T-helper 22 cell (primary cell): ENCODE results near the gene BTN3A1.

ENCODE experiments used
- DNase-seq: peaks from one replicate; pipeline ENCODE4 v3.0.0-alpha.2; 2020; ENCODE audit warnings: low read depth

BTN3A1 gene

DNA sequence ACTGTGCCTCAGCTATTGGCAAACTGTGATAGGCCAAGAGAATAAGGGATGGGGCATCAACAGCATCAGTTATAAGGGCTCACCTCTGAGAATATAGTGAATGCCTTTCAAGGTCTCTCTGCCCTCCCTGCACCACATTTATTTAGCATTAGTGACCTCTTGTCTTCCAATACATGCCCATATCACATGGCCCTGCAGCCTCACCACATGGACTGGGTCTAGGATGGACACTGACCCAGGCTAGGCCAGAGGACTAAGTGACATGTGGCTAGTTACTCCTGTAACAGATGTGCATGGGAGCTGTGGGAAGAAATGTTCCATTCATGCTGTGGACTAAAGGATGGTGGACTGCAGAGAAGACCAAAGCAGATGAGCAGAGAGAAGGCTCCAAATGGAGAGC is 22.3 kb upstream of the BTN3A1 start:
- no peak for DNase-seq

DNA sequence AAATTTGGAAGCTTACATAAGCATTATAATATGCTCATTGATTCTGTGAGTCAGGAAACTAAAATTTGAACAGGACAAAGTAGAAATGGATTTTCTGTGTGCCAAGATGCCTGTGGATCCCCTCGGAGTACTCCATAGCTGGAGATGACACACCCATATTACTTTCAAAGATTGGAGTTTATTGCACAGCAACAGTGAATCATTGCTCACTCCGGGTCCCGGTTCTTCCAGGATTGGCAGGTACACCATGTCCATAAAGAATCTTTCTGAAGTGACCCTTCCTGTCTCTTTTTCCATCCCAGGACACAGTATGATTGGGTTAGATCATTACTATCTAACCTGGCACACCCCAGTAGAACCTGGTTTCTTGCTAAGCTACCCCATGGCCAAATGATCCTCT is 21.8 kb upstream of the BTN3A1 start:
- DNase-seq = no peak

DNA sequence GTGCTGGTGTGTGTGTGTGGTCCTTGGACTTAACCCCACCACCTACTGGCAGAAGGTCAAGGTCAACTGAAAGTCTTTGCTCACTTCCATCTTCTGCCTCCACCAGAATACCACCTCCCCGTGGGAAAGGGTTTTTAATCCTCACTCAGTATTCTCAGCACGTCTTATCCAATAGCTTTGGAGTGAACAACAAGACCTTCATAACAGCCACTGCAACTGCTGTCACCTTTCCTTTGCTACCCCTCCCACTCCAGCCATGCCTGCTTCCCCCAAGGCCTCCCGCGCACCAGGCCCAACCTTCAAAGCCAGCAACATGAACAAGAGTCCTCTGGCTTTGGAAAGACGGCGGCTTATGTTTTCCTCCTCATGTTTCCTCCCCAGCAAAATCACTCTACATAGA is 20.0 kb upstream of the BTN3A1 start:
- DNase-seq = no peak

DNA sequence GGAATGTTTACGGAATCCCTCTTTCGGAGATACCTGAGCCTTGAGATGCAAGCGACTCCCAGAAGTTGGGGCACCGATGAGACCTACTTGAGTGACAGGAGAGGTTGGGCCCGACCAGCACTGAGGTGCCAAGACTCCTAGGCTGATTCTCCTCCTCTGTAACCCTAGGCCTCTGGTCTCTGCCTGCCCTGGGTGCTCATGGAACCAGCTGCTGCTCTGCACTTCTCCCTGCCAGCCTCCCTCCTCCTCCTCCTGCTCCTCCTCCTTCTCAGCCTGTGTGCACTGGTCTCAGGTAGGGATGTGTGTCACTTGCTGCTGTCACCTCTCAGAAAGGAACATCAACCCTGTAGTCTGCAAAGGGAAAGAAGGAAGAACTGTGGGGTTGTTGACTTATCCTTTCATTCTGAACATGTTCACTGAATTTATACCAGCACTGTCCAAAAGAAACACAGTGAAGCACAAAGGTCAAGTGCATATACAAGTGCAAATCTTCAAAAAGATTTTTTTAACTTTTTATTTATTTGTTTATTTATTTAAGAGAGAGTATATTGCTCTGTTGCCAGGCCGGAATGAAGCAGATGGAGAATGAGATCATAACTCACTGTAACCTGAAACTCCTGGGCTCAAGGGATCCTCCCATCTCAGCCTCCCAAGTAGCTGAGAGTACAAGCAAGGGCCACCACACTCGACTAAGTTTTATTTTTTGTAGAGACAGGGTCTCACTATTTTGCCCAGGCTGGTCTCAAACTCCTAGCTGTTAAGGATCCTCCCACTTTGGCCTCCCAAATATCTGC is 18.3 kb upstream of the BTN3A1 start:
- DNase-seq = no peak

DNA sequence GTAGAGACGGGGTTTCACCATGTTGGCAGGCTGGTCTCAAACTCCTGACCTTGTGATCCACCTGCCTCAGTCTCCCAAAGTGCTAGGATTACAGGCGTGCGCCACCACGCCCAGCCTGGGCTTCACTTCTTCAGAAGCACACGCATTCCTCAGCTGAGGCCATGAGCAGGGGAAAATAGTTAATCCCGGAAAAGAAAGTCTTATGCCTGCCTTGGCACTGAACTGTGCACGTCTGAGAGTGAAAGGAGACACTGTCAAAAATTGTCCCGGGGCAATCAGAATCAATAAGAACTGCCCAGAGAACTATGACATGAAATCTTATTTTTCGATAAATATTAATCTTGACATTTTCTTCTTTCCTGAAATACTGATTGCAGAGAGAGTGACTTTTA is 16.3 kb upstream of the BTN3A1 start:
- DNase-seq = no peak

DNA sequence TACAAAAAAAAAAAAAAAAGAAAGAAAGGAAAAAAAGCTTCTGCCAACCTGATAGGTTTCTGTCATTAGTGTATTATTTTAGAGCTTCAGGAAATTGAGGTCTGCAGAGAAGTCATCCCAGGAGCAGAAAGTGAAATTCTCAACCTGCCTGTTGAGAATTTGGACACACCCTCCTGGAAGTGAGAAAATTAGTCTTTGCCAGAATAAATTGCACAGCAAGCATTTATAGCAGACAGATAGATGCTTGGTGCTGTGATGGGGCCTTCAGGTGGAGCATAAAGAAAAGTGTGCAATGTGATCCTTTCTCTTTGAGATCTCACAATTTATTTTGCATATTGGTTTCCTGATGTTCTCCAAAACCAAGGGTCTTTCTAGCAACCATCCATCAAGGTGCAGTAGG is 14.5 kb upstream of the BTN3A1 start:
- DNase-seq = no peak

DNA sequence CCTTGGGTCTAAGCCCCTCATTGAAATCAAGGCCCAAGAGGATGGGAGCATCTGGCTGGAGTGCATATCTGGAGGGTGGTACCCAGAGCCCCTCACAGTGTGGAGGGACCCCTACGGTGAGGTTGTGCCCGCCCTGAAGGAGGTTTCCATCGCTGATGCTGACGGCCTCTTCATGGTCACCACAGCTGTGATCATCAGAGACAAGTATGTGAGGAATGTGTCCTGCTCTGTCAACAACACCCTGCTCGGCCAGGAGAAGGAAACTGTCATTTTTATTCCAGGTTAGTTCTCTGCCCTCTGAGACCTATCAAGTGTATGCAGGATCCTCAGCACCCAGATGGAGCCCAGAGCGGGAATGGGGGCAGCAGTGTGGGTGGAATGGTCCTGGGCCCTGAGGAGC is 14.1 kb upstream of the BTN3A1 start:
- DNase-seq = no peak

DNA sequence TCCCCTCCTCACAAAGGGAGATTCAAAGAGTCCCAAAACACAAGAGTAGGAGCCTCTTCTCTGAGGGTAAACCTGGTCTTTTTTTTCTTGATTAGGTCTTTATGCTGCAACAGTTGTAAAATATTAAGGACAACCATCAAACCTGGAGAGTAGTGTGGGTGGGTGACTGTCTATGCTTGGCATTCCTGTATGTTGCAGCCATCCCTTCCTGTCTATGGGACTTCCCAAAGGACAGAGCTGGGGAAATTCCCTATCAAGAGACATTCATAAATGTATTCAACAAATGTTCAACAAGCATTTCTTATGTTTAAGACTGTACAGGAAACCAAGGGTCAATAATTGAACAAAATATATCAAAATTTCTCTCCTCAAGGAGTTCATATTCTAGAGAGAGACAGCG is 13.6 kb upstream of the BTN3A1 start:
- no peak for DNase-seq

DNA sequence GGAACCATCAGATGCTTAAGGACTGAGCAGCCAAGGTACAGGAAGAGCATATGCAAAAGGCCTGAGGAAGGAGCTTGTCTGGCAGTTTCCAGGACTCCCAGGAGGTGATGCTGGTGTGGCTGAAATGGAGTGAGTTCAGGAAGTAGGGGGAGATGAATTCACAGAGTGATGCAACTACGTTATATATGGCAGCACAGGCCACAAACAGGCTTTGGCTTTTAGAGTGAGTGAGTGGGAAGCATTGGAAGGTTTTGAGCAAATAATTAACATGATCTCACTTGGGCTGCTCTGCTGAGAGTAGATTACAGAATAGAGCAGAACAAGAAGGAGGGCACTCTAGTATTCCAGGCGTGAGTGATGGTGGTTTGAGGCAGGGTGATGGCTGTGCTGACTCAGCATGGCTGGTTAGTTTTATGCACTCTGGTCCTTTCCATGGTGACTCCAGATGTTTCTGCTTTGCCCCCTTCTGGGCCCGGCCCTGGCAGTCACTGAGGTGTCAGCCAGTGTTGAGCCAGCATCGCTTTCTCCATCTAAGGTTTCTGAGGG is 12.7 kb upstream of the BTN3A1 start:
- no peak for DNase-seq

DNA sequence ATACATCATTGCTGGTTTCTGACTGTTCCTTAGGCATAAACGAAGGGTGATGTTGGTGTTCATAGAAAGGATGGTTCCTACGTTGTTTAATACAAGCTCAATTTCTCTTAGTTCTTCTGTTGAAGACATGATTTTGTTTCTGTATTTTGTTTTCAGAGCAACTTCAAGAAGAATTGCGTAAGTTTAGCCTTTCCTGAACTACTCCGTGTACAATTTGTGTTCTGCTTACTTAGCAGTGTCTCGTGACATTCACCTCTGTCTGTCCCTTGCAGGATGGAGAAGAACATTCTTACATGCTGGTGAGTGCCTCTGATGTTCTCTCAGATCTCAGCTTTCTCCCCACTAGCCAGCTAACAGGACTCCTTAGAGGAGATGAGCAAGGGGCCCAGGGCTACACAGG is 11.5 kb upstream of the BTN3A1 start:
- DNase-seq = no peak

DNA sequence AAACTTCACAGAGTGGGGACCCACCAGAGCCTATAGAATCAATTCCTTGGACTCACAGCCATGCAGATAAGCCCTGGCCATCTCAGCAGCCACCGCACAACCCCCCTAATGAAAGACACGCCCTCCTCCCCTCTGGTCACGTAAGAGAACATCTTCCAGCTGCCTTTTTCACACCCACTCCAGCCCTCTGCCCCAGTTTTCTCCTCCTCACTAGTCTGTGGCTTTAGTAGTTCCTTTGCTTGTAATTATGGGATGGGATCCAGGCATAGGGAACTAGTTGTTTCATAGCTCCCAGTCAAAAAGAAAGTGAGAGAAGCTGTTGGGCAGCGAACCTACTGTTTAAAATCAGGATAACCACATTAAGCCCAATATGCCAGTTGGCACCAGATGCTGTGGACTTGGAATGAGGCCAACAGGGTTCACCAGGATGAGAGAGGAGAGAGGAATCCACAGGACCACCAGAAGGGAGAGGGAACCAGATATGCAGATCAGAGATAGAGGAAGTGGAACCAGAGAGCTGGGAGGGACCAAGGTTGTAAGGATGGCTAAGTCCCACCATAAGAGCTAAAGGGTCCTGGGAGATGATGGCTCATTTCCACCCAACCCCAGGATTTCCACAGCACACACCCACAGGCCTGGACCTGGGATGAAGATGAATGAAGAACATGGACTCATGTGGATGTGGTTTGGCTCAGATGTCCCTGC is 9.0 kb upstream of the BTN3A1 start:
- DNase-seq = no peak

DNA sequence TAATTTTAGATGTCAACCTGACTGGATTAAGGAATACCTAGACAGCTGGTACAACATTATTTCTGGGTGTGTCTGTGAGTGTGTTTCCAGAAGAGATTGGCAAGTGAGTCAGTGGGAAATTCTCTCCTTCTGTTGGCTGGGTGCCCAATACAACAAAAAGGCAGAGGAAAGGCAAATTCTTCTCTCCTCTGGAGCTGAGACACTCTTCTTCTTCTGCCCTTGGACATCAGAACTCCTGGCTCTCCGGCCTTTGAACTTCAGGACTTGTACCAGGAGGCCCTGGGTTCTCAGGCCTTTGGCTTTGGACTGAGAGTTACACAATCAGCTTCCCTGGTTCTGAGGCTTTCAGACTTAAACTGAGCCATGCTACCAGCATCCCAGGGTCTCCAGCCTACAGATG is 7.8 kb upstream of the BTN3A1 start:
- DNase-seq = no peak

DNA sequence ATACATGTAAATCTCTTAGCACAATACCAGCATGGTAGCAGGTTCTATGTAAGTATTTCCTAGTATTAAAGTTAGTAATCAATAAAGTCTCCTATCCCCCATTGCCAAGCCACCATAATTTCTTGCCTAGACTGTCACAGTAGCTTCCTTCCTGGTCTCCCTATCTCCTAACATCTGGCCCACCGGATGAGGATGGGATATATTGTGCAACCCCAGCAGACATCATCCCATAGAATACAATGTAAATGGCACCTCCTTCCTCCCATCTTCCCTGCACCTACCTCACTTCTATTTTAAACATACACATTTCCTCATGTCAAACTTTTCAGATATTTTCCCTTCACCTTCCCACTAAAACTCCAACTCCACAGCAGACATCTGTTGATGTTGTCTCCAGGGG is 3.5 kb upstream of the BTN3A1 start:
- DNase-seq = no peak

DNA sequence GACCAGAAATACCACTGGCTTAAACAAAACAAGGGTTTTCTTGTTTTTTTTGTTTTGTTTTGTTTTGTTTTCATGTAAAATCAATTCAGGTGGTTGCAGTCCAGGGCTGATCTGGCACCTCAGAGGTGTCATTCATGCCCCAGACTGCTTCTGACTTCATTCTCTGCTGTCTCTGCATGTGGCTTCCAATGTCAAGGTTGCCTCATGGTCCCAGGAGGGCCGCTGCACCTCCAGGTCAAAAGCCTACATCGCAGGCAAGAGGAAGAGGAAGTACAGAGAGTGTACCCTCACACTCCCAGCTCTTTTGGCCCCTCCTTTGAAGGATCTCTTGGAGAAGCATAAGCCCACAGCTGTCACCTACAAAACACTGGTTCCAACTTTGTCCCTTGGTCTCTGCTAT is 1.4 kb upstream of the BTN3A1 start:
- no peak for DNase-seq

DNA sequence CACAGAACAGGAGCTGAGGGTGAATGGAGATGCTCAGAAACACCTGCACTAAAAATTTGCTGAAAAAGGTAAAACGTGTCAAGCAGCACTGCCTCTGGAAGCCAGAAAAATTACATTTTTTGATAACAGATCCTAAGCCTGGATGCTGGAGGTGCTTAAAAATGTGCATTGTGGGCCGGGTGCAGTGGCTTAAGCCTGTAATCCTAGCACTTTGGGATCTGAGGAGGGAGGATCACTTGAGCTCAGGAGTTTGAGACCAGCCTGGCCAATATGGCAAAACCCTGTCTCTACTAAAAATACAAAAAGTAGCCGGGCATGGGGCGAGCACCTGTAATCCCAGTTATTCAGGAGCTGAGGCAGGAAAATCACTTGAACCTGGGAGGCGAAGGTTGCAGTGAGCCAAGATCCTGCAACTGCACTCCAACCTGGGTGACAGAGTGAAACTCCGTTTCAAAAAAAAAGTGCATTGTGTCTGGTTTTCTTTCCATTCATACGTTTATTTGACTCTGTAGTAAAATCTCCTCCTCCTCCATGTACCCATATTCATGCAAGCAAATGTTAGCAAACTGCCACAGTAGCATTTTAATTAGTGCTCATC is 587 bp upstream of the BTN3A1 start:
- no peak for DNase-seq

DNA sequence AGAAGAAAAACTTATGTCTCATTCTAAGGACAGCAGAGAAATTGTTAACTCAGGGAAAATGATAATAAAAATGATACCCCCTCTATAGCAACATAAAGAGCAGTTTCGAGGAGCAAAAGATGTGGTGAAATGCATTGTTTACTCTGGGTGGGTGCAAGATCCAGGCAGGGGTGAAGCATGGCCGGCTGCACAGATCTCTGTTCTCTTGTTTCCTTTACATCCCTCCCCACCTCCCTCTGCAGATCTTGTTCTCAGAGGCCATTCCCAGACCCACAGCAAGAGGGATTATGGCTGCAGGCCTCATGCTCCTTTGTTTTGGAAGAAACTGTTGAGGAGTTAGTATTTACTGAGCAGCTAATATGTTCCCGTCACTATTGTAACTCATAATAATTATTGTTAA is 1.8 kb downstream of the BTN3A1 start:
- no peak for DNase-seq

DNA sequence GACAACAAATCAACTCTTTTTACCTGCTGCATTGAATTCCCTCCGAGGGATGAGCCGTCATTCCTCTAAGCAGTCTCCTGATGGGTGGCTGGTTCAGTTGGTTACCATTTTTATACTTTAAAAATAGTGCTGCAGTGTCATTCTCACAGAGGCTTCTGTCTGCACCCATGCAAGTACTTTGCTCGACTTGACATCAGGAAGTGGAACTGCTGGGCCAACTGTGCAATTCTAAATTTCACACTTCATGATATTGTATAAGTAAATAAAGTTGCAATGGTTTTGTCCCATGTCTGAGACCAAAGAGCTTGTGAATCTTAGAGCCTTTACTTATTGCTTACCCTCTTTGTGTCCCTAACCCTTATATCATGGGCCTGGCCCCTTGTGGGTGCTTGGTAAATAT is 2.5 kb downstream of the BTN3A1 start:
- no peak for DNase-seq

DNA sequence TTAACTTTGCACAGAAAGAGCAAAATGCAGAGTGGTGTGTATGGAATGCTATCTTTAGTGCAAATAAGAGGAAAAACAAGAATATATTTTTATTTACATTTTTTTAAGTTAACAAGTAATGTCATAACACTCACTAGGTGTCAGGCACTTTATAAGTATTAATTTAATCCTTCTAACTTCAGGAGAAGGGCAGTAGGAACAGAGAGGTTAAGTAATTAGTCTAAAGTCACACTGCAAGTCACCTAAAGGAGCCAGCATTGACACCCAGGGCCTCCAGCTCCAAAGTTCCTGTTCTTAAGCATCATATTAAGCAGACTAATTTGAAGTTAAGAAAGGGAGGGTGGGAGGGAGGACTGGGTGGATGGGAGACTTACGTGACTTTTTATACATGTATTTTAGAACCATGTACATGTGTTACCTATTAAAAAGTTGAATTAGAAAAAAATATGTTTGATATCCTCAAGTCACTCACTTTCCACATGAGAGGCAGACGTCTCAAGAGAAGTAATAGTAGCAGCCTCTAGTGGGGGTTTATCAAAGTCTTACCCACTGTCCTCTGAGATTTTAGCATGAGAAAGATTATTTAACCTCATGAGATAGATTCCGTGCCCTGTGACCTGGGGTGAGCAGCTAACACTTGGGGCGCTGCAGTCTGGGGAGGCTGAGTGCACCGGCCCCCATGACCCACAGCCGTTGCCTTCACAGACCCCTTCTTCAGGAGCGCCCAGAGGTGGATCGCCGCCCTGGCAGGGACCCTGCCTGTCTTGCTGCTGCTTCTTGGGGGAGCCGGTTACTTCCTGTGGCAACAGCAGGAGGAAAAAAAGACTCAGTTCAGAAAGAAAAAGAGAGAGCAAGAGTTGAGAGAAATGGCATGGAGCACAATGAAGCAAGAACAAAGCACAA is 7.0 kb downstream of the BTN3A1 start:
- no peak for DNase-seq

DNA sequence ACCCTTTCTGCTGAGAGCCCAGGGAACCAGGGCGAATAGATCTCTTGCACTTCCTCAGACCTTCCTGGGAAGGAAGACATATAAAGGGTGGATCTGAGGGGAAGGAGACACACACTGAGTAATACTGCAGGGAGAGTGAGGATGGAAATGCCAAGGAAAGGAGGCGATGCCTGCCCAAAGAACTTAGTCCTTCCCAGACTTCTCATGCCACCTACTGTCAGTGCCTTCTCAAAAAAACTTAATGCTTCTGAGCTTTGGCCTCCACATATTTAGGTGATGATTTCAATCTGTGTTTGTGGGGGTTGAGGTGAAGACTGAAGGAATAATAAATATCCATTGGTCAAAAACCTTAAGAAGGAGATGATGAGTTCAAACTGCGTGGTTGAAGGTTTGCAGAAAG is 9.7 kb downstream of the BTN3A1 start:
- no peak for DNase-seq

DNA sequence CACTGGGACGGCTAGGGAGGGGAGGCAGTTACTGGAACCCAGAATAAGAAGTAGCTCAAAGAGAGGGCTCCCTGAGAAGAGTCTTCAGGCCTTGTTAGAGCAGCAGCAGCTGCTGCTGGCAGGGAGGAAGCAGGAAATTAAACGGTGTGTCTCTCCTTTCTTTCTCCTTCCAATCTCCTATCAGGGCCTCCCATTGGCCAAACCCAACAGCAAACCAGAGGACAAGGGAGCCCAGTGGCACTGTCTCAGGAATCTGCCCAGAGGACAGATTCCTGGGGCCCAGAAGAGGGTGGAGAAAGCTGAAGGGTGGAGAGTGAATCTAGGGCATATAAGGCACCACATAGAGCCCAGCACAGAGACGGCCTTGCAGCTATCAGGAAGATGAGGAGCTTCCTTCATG is 10.2 kb downstream of the BTN3A1 start:
- DNase-seq = no peak

DNA sequence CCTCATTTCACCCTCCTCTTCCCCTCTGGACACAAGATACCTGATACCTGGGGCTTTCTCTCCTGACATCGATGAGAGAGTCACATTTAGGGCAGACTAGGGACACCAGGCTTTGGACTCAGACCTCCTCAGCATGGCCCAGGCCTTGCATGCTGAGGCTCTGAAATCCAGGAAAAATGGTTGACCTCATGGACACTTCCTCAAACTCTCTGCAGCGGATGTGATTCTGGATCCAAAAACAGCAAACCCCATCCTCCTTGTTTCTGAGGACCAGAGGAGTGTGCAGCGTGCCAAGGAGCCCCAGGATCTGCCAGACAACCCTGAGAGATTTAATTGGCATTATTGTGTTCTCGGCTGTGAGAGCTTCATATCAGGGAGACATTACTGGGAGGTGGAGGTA is 10.9 kb downstream of the BTN3A1 start:
- no peak for DNase-seq

DNA sequence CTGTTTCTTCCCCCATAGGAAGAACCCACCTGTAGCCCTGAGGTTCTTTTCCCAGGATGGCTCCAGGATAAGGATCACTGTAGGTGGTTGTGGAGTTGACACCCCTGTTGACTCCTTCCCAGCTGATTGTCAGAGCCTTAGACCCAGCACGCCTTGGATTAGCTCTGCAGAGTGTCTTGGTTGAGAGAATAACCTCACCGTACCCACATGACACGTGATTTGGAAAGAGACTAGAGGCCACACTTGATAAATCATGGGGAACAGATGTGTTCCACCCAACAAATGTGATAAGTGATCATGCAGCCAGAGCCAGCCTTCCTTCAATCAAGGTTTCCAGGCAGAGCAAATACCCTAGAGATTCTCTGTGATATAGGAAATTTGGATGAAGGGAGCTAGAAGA is 12.2 kb downstream of the BTN3A1 start:
- DNase-seq = no peak
